GM12891 (cell line): ENCODE data around the gene HLTF.

ENCODE experiments used
- POLR2A ChIP-seq: IDR thresholded peaks from 2 replicates; pipeline ENCODE4 v1.6.1; 2011; ENCODE audit warnings: low read depth, low read length, control low read depth
- POLR2AphosphoS5 ChIP-seq: IDR thresholded peaks from 2 replicates; pipeline ENCODE4 v1.6.1; 2011; ENCODE audit warnings: low read depth, low read length, control low read depth
- SPI1 ChIP-seq: IDR thresholded peaks from 2 replicates; pipeline ENCODE4 v1.6.1; 2011; ENCODE audit warnings: low read depth, low read length, control low read depth
- TAF1 ChIP-seq: IDR thresholded peaks from 2 replicates; pipeline ENCODE4 v1.6.1; 2011; ENCODE audit warnings: low read depth, low read length, control low read depth

DNA sequence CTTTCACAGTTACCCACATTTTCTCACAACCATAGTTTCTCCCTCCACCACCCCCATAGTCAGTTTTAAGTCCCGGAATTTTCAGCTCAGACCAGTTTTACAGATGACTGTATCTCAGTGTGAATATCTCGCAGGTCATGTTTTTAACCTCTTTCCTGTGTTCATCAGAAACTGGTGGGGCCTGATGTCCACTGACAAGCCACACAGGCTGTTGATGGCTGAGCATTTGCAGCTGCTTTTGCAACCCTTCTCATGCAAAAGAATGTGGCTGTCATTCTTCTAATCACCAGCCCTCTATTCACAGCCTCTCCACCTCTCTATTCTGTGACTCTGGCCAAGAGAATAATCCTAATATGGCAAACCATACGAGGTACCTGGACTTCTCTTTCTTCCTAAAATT is 86.5 kb downstream of the HLTF start:
- TF ChIP-seq POLR2A (no peak), TAF1 (no peak), POLR2AphosphoS5 (no peak), SPI1 (no peak)
